NCI-H82 treated with DMSO at 0.1 percent for 48 hours (cell line): ENCODE measurements around the gene SPON2.

Source experiments
- DNase-seq: peaks from one replicate; lab custom pipeline; 2025; ENCODE audit not compliant: unreplicated experiment; lab: John Stamatoyannopoulos, UW

Gene SPON2

DNA sequence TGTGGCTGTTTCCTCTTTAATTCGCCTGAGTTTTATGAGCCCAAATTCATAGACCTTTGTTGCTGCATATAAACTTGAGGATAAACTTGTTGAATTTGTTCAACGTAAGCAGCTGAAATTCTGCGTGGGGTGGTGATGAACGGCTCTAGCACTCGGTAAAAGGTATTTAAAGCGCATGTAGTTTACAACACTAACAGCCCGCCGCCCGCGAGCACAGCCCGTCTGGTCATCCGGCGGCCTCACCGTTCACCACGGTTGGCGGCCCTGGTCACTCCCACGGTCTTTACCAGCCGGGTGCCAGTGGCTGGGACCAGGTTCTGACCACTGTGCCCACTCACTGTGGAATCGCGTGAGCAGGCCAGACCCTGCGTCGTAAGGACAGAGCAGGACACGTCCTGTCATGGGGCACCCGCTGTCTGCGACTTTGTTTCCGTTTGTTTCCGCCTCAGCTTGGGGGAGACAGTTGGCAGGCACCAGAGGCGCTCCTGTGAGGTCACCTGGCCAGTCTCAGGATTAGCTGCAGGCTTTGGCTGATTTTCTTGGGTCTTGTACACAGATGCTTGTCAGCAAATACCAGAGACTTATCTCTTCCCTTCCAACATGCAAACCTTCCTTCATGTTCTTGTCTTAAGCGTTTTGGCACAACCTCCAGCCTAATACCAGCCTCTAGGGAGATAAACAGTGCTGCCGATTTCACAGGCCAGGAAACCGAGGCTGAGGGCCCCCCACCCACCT, 36.8 kb upstream of the SPON2 start:
- DNase-seq = no peak

DNA sequence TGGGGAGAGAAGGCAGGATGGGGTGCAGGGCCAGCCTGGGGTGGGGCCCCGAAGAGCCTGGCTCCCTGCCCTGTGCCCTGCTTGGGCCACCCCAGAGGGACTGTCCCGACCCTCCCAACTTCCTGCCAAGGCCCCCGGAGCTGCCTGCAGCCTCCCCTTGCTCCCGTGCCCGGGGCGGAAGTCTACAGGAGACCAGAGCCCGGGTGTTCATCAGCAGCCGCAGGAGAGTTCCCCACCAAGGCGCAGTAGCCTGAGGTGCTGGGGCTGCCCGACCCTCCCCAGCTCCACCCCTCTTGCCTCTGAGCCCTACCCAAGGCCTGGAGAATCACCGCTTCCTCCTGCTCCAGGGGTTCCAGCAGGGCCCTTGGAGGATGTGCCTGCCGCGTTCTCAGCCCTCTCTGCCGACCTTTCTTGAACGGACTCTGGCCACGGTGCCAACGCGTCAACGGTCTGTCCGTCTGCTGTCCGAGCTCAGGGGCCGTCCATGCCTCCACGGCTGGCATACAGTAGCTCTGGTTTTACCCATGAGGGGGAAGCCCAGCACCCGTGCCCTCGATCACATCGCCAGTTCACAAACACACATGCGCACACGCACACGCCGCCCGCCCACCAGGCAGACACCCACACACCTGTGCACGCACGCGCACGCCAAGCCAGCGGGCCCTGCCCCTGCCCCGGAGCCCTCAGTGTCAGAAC, 36.0 kb upstream of the SPON2 start:
- DNase-seq = no peak

DNA sequence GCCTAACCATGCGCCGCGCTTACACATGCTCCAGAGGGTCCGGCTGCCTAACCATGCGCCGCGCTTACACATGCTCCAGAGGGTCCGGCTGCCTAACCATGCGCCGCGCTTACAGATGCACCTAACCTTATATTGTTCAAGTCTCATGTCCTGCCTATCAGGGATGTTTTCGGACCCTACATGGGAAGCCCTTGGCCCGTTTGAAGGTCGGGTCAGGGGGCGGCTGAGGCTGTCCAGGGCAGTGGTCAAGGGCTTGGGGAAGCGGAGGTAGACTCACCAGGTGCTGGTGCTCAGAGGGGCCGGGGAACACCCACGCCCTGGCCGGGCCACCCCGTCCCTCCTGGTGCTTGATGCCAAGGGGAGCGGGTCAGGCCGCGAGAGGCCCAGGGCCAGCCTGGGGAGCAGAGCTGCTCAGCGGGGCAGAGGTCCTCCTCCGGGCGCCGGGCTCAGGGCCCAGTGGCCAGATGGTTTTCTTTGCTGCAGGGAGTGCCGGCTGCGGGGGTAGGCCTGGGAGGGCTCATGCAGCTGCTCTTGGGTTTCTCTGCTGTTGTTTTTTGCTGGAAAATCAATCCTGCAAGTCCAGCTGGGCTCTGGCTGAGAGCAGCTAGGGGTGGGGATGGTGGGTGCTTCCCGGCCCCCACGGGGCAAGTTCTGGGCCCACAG, 35.4 kb upstream of the SPON2 start:
- DNase-seq = no peak

DNA sequence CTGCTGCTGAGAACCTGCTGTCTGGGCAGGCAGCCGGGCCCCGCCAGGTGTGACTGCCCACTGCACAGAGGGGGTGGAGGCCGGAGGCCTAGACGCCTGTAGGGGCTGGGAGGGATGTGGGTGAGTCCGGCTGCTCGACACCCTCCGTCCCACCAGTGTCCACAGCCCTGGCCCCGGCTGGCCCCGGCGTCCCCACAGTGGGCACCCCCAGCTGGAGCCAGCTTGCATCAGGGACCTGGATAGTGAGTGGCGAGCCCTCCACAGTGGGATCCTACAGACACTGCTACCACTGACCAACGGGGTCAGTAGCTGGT, 34.7 kb upstream of the SPON2 start:
- no peak for DNase-seq

GRCh38 chr4:1206299-1207156, 34.1 kb upstream of the SPON2 start:
- no peak for DNase-seq

- DNase-seq = no peak
Observed at GRCh38 chr4:1205586-1206298, 33.4 kb upstream of the SPON2 start.

DNA sequence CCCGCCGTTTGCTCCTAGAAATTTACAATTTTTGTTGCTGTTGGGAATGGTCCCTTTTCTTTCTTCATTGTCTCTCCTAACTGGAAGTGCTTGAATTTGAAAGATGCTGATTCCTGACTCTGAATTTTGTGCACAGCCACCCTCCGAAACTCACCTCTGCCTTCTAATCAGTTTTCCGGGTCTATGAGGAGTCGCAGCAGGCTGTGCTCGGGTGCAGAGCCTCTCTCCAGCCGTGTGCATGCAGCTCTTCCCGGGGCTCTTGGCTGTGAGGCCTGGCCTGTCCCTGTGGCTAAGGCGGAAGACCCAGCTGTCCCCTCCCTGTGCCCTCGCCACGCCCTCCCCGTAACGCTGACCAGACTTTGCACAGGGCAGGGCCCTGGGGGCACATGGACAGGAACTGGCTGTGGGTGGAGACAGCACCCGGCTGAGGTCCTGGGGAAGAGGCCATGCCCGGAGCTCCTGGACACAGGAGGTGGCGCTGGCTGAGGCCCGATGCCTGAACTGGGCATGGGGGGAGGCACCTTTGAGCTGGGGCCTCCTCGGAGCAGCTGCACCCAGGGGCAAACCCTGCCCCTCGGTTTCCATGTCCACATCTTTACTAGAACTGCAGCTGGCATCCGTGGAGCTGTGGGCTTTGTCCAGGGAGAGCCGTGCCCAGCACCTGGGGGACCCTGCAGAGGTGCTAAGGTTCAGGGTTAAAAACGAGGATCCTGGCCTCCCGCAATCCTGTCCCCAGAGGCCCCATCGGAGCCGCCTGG, 32.6 kb upstream of the SPON2 start:
- DNase-seq = no peak

DNA sequence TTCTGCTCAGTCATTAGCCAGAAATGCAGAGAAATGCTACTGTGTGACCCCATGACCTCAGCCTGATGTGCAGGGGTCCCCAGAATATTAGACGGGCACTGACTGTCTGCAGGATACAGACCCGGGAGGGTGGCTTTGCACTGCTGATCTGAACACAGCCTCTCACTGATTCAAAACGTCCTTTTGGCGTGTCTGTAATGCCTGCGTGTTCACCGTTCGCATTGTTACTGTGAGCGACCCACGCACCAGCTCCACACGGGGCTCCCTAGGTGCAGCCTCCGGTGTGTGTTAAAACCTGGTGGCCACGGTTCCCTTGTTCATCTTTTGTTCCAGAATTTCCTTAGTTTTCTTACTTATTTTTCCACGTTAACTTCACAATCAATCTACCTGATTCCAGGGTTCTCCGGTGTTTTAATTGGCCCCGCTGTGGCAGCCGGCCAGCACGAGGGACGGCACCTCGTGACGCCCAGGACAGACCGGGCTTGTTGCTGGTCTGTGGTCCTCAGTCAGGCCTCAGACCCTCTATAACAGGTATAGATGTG, 32.0 kb upstream of the SPON2 start:
- no peak for DNase-seq

DNA sequence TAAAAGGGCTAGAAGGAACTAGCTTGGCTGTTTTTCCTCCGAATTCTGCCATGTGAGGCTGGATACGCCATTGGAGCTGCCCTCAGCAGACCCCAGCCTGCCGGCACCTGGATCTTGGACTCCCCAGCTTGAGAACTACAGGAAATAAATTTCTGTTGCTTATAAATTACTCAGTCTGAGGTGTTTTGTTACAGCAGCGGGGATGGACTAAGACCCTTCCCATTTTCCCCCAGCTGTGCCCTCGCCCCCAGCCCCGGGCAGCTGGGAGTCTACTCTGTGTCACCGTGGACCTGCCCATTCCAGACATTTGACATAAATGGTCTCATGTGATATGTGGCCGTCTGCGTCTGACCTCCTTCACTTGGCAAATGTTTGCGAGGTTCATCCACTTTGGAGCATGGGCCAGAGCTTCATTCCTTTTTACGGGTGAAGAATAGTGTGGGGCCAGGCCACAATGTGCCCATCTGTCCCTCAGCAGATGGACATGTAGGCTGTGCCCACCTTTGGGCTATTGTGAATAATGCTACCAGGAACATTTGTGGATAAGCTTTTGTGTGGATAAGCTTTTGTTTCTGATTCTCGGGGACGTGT, 30.7 kb upstream of the SPON2 start:
- no peak for DNase-seq

GRCh38 chr4:1202526-1203011, 30.2 kb upstream of the SPON2 start:
- no peak for DNase-seq

DNA sequence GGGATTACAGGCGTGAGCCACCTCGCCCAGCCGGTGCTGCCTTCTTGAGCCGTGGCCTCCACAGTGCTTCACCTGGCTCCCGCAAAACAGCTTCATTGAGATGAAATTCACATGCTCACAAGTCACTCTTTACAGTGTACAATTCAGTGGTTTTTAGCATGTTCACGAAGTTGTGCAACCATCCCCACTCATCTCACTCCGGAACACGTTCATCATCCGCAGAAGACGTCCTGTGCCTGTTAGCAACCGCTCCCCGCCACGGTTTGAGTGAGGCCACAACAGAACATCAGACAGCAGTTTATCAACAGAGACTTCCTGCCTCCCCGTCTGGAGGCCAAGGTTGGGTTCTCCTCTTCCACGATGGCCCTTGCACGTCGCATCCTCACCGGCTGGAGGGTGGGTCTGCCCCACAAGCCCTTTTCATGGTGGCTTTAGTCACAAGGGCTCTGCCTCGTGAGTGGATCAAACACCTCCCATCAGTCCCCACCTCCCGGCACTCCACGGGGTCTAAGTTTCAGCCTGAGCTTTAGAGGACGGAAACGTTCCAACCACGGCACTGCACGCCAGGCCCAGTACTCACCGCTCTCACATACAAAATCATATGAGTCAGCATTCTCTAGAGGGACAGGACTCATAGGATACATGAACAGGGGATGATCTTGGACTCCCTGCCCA, 29.6 kb upstream of the SPON2 start:
- no peak for DNase-seq

- no peak for DNase-seq
Observed at GRCh38 chr4:1200425-1201035, 28.1 kb upstream of the SPON2 start.

DNA sequence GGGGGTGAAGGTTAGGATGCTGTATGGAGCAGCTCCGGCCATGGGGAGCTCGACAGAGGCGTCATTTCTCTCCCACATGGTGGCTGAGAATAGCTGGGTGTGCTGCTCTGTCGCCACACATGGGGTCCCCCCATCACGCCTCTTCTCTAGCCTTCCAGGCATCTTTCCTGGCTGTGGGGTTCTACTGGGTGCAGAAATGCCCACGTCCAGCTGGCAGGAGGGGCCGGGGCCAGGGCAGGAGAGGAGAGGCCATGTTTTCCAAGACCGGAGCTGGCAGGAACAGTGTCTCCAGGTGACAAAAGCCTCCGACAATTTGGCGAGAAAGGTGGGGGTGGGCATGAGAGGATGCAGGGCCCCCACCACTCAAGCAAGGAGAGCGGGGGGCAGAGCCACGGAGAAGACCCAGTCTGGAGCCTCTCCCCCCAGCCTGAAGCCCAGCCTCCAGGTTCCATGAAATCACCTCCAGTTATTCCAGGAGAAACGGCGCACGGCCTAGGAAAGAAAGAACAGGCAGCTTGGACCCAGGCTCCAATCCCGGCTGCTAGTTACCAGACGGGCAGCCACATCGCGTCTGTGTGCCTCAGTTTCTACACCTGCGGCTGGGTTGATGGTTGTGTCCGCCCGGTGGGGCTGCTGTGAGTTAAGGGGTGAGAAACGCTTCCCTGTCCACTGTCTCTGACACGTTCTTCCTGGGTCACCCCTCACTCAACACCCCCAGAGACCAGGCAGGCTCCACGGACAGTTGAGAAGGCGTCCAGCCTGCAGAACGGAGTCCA, 27.4 kb upstream of the SPON2 start:
- no peak for DNase-seq

DNA sequence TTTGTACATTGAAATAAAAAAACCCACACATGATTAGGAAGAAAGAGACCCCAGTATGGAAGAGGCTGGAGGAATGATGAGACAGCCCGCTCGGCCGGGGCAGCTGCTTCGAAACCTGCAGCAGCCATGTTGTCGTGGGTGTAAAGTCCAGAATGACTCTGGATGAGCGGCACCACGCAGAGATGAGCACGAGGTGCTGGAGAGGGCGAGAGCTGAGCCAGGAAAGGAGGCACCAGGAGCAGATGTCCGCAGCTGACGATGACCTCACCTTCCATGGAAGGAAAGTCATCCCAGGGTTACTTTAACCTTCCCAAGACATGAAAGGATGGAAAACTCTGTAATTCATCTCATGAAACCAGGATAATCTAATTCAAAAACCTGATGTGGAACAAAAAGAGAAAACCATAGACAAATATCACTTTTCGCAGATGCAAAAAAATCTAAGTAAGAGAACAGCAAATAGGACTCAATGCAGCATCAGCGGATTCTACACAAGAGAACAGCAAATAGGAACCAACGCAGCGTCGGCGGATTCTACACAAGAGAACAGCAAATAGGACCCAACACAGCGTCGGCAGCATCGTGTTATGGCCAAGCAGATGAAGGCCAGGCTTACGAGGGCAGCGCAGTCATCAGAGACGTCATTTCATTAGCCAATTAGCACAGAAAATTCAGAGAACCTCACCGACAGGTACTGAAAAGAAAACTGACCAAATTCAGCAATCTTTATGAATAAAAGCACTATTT, 25.9 kb upstream of the SPON2 start:
- DNase-seq = no peak

GRCh38 chr4:1196421-1197183, 24.2 kb upstream of the SPON2 start:
- DNase-seq = no peak

DNA sequence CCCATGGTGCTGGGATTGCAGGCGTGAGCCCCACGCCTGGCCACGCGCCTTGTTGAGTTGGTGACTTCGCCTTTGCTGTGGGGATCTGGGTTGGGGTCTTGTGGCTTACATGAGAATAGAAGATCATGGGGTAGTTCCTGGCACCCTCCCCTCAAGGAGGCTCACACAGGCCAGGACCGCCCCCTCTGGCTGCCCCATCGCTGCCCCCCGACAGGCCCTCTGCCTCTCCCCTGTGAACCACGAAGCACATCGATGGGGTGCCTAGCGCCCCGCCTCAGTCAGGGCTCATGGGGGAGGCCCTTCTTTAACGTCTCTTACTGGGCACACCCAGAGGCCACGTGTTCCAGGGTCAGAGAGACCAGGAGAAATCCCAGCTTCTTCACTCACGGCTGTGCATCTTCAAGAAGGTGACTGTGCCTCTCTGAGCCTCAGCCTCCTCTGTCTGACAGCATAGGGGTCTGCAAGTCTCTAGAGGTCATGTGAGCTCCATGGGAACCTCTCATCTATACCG, 23.6 kb upstream of the SPON2 start:
- no peak for DNase-seq
